ENCODE data around the gene PPP1R7. TPM values are rescaled to one million over a fixed set of nuclear protein-coding genes. Genes with fewer than 3 reads are reported as not detected.

The PPP1R7 gene
- total RNA-seq, 1 experiment from 2014 or later, result 45.4 TPM

GRCh38 chr2:241190291-241190981, 40.2 kb downstream of the PPP1R7 start (continued):
- TF ChIP-seq ELF1 (IDR thresholded peaks at IDR 0.05; ENCODE audit: borderline replicate concordance, low read depth) (no peak), POLR2A (IDR thresholded peaks at IDR 0.05; ENCODE audit: borderline replicate concordance, extremely low read depth, insufficient read depth, insufficient read length) (no peak)
- TF ChIP-seq, protein P1, sequence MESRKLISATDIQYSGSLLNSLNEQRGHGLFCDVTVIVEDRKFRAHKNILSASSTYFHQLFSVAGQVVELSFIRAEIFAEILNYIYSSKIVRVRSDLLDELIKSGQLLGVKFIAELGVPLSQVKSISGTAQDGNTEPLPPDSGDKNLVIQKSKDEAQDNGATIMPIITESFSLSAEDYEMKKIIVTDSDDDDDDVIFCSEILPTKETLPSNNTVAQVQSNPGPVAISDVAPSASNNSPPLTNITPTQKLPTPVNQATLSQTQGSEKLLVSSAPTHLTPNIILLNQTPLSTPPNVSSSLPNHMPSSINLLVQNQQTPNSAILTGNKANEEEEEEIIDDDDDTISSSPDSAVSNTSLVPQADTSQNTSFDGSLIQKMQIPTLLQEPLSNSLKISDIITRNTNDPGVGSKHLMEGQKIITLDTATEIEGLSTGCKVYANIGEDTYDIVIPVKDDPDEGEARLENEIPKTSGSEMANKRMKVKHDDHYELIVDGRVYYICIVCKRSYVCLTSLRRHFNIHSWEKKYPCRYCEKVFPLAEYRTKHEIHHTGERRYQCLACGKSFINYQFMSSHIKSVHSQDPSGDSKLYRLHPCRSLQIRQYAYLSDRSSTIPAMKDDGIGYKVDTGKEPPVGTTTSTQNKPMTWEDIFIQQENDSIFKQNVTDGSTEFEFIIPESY (IDR thresholded peaks at IDR 0.05; ENCODE audit: extremely low read depth, insufficient replicate concordance, low read length), result no peak

DNA sequence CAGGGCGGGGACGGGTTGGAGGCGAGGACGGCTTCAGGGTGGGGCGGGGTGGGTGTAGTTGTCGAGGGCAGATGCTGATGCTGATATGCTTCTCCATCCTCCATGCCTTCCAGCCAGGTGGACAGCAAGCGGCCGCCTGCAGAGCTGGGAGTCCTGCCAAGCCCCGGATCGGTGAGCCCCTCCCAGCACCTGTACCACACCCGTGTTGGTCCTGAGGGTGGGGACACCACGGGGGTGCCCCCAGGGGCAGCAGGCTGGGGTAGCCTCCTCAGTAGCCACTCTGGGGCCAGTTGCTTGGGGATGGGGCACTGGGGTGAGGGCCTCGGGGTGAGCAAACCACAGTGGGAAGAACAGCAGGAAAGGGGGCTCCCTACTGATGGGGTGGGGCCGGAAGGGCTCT, 40.8 kb downstream of the PPP1R7 start:
- Histone ChIP-seq H3K9me2 (ENCODE audit: insufficient read depth) (no peaks in the 10 kb centered on the region), H3K27me3 (ENCODE audit: insufficient read depth, low read length) (no peaks in the 10 kb centered on the region)

More for the DNA sequence above, 40.8 kb downstream of the PPP1R7 start:
- intact Hi-C loops (cut with micrococcal nuclease), result no loop called here
- POLR2A ChIA-PET, result no interaction called here
- Histone ChIP-seq H3K36me3 (ENCODE audit: control insufficient read depth in 1 of 2, insufficient read depth in 2 of 2, low read length in 2 of 2) (no peaks in the 10 kb centered on the region), H3K27ac (ENCODE audit: low read depth, low read length) (no peak overlapping the region), H3K9me3 (ENCODE audit: control insufficient read depth in 1 of 2, insufficient read depth in 1 of 2, low read depth in 1 of 2, low read length in 2 of 2) (no peaks in the 10 kb centered on the region), H3K4me3 (replicated peaks in 1 of 2; ENCODE audit: low read depth in 1 of 2, low read length in 2 of 2) (no peak overlapping the region), H3K4me2 (ENCODE audit: low read length) (no peak overlapping the region), H2AFZ (ENCODE audit: low read depth, low read length, poor library complexity, severe bottlenecking) (no peak overlapping the region), H3K79me2 (ENCODE audit: insufficient read depth, low read length) (no peaks in the 10 kb centered on the region), H3K9ac (ENCODE audit: low read length) (no peak overlapping the region), H4K20me1 (ENCODE audit: insufficient read depth) (no peaks in the 10 kb centered on the region), H3K4me1 (ENCODE audit: control insufficient read depth in 1 of 2, insufficient read depth in 2 of 2, low read length in 2 of 2) (no peaks in the 10 kb centered on the region)
- CTCF ChIA-PET, result no interaction called here
- TF ChIP-seq SP1 (IDR thresholded peaks at IDR 0.05; ENCODE audit: low read depth) (no peak), ELF1 (IDR thresholded peaks at IDR 0.05; ENCODE audit: borderline replicate concordance, low read depth) (no peak), FOSL1 (IDR thresholded peaks at IDR 0.05; ENCODE audit: low read depth) (no peak)
- TF ChIP-seq, protein P2, sequence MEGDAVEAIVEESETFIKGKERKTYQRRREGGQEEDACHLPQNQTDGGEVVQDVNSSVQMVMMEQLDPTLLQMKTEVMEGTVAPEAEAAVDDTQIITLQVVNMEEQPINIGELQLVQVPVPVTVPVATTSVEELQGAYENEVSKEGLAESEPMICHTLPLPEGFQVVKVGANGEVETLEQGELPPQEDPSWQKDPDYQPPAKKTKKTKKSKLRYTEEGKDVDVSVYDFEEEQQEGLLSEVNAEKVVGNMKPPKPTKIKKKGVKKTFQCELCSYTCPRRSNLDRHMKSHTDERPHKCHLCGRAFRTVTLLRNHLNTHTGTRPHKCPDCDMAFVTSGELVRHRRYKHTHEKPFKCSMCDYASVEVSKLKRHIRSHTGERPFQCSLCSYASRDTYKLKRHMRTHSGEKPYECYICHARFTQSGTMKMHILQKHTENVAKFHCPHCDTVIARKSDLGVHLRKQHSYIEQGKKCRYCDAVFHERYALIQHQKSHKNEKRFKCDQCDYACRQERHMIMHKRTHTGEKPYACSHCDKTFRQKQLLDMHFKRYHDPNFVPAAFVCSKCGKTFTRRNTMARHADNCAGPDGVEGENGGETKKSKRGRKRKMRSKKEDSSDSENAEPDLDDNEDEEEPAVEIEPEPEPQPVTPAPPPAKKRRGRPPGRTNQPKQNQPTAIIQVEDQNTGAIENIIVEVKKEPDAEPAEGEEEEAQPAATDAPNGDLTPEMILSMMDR (IDR thresholded peaks at IDR 0.05 in 2 of 3, conservative IDR thresholded peaks at IDR 0.05 in 1 of 3; ENCODE audit: borderline replicate concordance in 1 of 3, insufficient read depth in 1 of 3, low read depth in 2 of 3, low read length in 2 of 3), result no peak
- TF ChIP-seq, protein P3, sequence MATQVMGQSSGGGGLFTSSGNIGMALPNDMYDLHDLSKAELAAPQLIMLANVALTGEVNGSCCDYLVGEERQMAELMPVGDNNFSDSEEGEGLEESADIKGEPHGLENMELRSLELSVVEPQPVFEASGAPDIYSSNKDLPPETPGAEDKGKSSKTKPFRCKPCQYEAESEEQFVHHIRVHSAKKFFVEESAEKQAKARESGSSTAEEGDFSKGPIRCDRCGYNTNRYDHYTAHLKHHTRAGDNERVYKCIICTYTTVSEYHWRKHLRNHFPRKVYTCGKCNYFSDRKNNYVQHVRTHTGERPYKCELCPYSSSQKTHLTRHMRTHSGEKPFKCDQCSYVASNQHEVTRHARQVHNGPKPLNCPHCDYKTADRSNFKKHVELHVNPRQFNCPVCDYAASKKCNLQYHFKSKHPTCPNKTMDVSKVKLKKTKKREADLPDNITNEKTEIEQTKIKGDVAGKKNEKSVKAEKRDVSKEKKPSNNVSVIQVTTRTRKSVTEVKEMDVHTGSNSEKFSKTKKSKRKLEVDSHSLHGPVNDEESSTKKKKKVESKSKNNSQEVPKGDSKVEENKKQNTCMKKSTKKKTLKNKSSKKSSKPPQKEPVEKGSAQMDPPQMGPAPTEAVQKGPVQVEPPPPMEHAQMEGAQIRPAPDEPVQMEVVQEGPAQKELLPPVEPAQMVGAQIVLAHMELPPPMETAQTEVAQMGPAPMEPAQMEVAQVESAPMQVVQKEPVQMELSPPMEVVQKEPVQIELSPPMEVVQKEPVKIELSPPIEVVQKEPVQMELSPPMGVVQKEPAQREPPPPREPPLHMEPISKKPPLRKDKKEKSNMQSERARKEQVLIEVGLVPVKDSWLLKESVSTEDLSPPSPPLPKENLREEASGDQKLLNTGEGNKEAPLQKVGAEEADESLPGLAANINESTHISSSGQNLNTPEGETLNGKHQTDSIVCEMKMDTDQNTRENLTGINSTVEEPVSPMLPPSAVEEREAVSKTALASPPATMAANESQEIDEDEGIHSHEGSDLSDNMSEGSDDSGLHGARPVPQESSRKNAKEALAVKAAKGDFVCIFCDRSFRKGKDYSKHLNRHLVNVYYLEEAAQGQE (IDR thresholded peaks at IDR 0.05; ENCODE audit: low read depth), result no peak
- no peak for ATAC-seq
- no peak for DNase-seq (ENCODE audit: low read depth, low spot score)
- RAD21 ChIA-PET (ENCODE audit: low non-redundant PET in 1 of 2, low total read pairs in 2 of 2, uncharacterized antibody in 2 of 2, unreplicated experiment in 2 of 2), result no interaction called here
- BruUV-seq (replicated peaks), result no TSS peak

Measured in HCT116 (cell line).